HFFc6 (cell line): ENCODE measurements around the gene TSC1. TPM values are rescaled to one million over a fixed set of nuclear protein-coding genes. Genes with fewer than 3 reads are reported as not detected.

Experiments used
- DNase-seq: peaks from one replicate; pipeline ENCODE4 v3.0.0-alpha.2; 2018
- H3K27ac Mint-ChIP-seq: 2 replicates; pipeline ENCODE4 v1.8.0; 2020; ENCODE audit warnings: mild to moderate bottlenecking, mixed read lengths
- H3K27me3 Mint-ChIP-seq: 2 replicates; pipeline ENCODE4 v1.8.0; 2021; ENCODE audit warnings: mild to moderate bottlenecking, moderate library complexity, mixed read lengths; ENCODE audit not compliant: insufficient read depth
- H3K36me3 Mint-ChIP-seq: 2 replicates; pipeline ENCODE4 v1.8.0; 2021; ENCODE audit warnings: low read depth, mixed read lengths
- H3K4me1 Mint-ChIP-seq: 2 replicates; pipeline ENCODE4 v1.8.0; 2020; ENCODE audit warnings: low read depth, mixed read lengths
- H3K4me3 Mint-ChIP-seq: 2 replicates; pipeline ENCODE4 v1.8.0; 2020; ENCODE audit warnings: mild to moderate bottlenecking, moderate library complexity, mixed read lengths
- H3K9me3 Mint-ChIP-seq: 2 replicates; pipeline ENCODE4 v1.8.0; 2020; ENCODE audit warnings: mild to moderate bottlenecking, mixed read lengths
- CTCF ChIP-seq: fragments of 200-600 bp; sonication (generic); IDR thresholded peaks from 2 replicates; pipeline ENCODE4 v1.5.0; 2021; ENCODE audit warnings: antibody characterized with exemption, mild to moderate bottlenecking
- total RNA-seq, 6 experiments: library from RNA; stranded (reverse); fragmentation: NEBNext Ultra II Directional; extraction: Animal tissue kit (Norgen Biotek cat#: 25700); gene quantifications; 2 replicates in 1 of 6; 3 replicates in 5 of 6; pipeline ENCODE4 v1.2.3, GENCODE V29; 2021

The TSC1 gene
- total RNA-seq, 6 experiments from 2014 or later: 36.0 to 39.7 (median 37.1) TPM

- Mint-ChIP-seq H3K27me3 (peaks cover 23% of the 10 kb centered on the region), H3K4me3 (no peak overlapping the region), H3K9me3 (peaks cover 6% of the 10 kb centered on the region; the same call in 1 of the 2 replicates), H3K27ac (no peak overlapping the region), H3K4me1 (no peaks in the 10 kb centered on the region), H3K36me3 (no peaks in the 10 kb centered on the region)
- no peak for DNase-seq
- no peak for TF ChIP-seq CTCF
Observed at GRCh38 chr9:132961002-132961401, 16.6 kb upstream of the TSC1 start.

- peaks cover 18% of the 10 kb centered on the region for H3K9me3 Mint-ChIP-seq
- no peak for TF ChIP-seq CTCF
- no peak for DNase-seq
Observed at GRCh38 chr9:132957805-132958204, 13.4 kb upstream of the TSC1 start.

GRCh38 chr9:132955768-132956167 is 11.4 kb upstream of the TSC1 start:
- peaks cover 15% of the 10 kb centered on the region for H3K27me3 Mint-ChIP-seq
- TF ChIP-seq CTCF: no peak
- no peaks in the 10 kb centered on the region for H3K36me3 Mint-ChIP-seq
- no peak overlapping the region for H3K4me3 Mint-ChIP-seq
- no peak for DNase-seq
- H3K9me3 Mint-ChIP-seq: peaks cover 18% of the 10 kb centered on the region
- H3K27ac Mint-ChIP-seq: no peak overlapping the region
- H3K4me1 Mint-ChIP-seq: no peaks in the 10 kb centered on the region

More at GRCh38 chr9:132957805-132958204, 13.4 kb upstream of the TSC1 start:
- H3K4me1 Mint-ChIP-seq: no peaks in the 10 kb centered on the region
- H3K27ac Mint-ChIP-seq: no peak overlapping the region
- no peak overlapping the region for H3K4me3 Mint-ChIP-seq
- H3K36me3 Mint-ChIP-seq: no peaks in the 10 kb centered on the region
- peaks cover 18% of the 10 kb centered on the region for H3K27me3 Mint-ChIP-seq

- no peak for TF ChIP-seq CTCF
- no peaks in the 10 kb centered on the region for H3K36me3 Mint-ChIP-seq
- no peaks in the 10 kb centered on the region for H3K4me1 Mint-ChIP-seq
- DNase-seq: no peak
- H3K27ac Mint-ChIP-seq: no peak overlapping the region
- peaks cover 13% of the 10 kb centered on the region for H3K27me3 Mint-ChIP-seq
- peaks cover 18% of the 10 kb centered on the region for H3K9me3 Mint-ChIP-seq
- no peak overlapping the region for H3K4me3 Mint-ChIP-seq
Observed at GRCh38 chr9:132955123-132955522, 10.7 kb upstream of the TSC1 start.

- Mint-ChIP-seq H3K9me3 (no peaks in the 10 kb centered on the region), H3K4me1 (peaks cover 23% of the 10 kb centered on the region), H3K27me3 (peaks cover 7% of the 10 kb centered on the region)
Observed at GRCh38 chr9:132949709-132950108, 5.3 kb upstream of the TSC1 start.

More at GRCh38 chr9:132949709-132950108, 5.3 kb upstream of the TSC1 start:
- no peak for DNase-seq
- Mint-ChIP-seq H3K27ac (no peak overlapping the region), H3K4me3 (no peak overlapping the region), H3K36me3 (no peaks in the 10 kb centered on the region)
- TF ChIP-seq CTCF: no peak
